H4 (cell line): Measurements from ENCODE around the gene GRIN2A. TPM values are rescaled to one million over a fixed set of nuclear protein-coding genes. Genes with fewer than 3 reads are reported as not detected.

Experiments used
- DNase-seq: peaks from one replicate; pipeline ENCODE4 v3.0.0-alpha.2; 2015; ENCODE audit warnings: low spot score
- total RNA-seq: library from RNA; depleted of rRNA; stranded (reverse); fragments of >200 nt; shearing (Covaris generic); gene quantifications from 2 replicates; pipeline ENCODE4 v1.2.3, GENCODE V29; 2014

The GRIN2A gene
- total RNA-seq, 1 experiment from 2014 or later: 0.17 TPM

DNA sequence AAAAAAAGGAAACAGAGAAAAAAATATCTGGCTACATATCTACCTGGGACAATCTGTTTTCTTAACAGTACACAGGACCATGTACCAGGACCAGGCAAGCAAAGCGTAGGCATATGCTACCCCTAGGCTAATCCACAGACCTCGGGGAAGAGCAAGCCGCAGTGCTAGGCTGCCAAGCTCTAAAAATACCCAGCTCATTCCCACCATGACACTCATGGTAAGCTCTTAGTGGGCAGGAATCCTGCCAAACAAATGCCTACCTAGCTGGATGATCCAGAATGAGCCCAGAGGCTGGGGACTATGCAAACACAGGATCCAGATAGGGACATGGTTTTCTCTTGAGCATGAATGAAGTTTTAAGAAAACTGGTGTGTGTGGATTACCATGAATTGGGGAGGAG lies 95.6 kb downstream of the GRIN2A start:
- no peak for DNase-seq

GRCh38 chr16:10085078-10085798 lies 97.0 kb downstream of the GRIN2A start:
- DNase-seq: no peak

DNA sequence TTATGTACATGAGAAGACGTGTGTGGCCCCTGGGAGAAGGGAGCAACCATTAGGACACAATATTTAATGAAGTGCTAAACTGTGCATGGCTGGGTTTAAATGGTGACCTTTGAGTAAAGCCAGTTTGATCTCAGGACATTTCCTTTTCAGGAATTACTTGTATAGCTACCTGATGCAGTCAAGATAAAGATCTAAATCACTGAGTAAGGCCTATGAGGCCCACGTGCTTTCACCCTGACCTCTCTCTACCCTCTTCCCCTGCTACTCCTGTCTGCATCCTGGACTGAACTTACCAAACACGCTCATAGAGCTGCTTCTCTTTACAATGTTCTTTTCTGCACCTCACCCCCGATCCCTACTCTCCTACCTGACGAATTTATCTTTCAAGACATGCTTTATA lies 98.9 kb downstream of the GRIN2A start:
- DNase-seq: no peak

DNA sequence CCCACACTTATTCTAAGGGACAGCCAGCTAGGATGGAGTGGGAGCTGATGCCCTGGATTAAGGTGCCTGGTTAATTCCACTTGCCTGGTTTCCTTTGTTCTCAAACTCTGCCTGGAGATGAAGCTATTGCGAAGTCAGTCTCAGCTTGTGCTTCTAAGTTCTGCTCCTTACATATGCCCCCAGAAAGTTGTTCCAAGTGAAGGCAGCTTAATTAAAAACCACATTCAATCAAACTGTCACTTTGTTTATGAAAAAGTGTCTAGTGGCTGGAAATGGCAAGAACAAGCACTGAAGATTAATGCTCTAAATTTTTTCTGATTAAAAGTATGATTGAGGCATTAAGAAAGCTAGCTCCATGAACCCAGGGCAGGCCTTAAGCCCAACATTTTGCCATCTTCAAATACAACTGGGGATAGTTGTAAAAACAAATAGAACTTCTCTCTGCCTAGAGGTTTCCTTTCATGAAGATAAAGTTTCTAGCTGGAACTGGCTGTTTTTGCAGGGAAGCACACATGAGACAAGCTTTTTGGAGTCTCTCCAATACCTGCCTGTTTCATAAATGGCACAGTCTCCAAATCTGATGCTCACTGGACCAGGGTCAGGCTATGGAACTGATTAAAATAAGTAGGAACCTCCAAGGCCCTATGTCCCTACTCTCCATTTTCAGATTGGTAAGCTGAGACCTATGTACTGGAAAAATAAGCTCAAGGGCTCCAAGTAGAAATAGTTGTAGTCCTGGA lies 100.9 kb downstream of the GRIN2A start:
- peak; percentile 57 for DNase-seq

- DNase-seq: peak; percentile 81
Observed at GRCh38 chr16:10080051-10080772, 102.0 kb downstream of the GRIN2A start.

GRCh38 chr16:10078541-10078949 lies 103.7 kb downstream of the GRIN2A start:
- DNase-seq: peak; percentile 29

- no peak for DNase-seq
Observed at GRCh38 chr16:10077861-10078260, 104.4 kb downstream of the GRIN2A start.

GRCh38 chr16:10076037-10076436 lies 106.2 kb downstream of the GRIN2A start:
- DNase-seq: no peak

- no peak for DNase-seq
Observed at GRCh38 chr16:10070591-10070990, 111.6 kb downstream of the GRIN2A start.

DNA sequence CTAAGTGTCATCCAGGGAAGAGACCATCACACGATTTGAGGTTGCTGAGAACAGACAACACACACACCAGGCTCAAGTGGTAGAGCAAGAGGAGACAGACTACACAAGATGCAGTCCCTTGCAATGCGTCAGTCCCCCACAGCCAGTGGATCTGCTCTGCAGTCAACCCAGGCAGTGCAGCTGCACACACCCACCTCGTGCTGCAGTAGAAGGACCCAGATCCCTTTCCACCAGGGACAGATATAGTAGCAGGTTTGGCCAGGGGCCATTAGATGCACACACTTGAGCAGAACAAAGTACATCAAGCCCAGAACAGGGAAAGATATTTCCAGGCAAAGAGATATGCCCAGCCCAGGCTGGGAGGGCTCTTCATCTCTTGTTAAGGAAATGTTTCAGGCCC lies 112.9 kb downstream of the GRIN2A start:
- DNase-seq: no peak

- no peak for DNase-seq
Observed at GRCh38 chr16:10067835-10068234, 114.4 kb downstream of the GRIN2A start.

DNA sequence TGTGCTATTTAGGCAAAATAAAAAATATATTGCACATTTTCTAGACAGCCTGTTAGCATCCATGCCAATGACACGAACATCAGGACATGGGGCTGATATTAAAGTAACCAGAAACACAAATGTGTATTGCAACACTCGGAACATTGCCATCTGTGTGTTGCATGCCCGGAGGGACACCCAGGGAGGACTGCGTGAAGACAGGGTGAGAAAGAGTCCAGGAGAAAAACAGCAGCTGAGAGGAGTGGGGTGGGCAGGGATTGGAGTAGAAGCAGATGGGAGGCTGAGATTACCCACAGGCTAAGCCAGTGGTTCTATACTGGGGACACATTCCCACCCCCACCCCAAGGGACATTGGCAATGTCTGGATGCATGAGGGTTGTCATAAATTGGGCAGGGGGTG lies 114.8 kb downstream of the GRIN2A start:
- DNase-seq: no peak

- DNase-seq: no peak
Observed at GRCh38 chr16:10065019-10065418, 117.2 kb downstream of the GRIN2A start.

DNA sequence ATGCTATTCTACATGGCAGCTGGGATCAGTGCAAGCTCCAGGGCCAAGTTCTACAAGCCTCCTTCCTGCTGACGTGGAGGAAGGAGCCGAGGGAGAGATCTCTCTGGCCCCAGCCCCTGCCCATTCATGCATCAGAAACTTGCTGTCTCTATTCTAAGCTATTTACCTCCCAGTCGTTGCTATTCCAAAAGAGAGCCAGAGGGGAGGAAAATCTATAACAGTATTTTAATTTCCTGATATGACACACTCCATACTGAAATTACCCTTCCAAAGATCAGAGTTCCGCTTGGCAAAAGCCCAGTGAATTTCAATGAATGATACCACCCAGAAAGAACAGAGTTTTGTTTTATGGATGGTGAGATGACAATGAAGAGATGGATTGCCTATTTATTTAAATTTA lies 133.4 kb downstream of the GRIN2A start:
- DNase-seq: no peak

DNA sequence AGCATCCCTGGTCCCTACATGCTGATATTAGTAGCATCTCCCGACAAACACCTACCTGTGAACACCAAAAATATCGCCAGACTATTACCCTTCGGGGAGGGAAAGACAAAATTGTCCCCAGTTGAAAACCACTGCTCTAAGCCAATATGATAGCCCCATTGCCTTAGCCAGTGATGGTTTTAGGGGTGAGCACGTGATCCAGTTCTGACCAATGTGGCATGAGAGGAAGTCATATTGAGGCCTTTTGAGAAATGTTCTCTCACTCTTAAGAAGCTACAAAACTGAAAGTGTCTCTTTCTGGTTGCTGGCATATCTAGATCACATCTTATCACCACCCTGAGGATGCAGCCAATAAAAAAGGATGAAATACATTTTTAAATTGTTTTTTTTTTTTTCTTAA lies 136.3 kb downstream of the GRIN2A start:
- no peak for DNase-seq

DNA sequence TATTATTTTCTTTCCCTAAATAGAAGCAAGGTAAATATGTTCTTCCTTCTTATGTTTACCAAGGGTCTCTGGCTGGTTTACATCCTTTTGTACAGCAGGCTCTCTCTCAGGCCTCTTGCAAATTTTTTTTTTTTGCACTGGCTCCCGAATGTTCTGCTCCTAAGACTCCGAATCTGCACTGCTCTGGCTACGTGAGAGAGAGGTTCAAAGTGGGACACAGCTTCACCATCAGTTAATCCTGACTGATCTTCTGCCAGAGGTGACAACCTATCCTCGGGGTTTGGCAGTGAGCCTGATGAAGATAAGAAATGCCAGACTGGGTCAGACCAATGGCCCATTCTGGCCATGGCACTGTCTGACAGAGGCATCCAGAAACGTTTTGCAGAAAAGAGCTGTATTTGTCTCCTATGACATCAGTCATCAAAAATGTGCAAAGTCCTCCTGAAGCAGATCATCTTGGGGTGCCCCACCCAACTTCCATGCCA lies 136.9 kb downstream of the GRIN2A start:
- DNase-seq: no peak

GRCh38 chr16:10040136-10041080 lies 141.8 kb downstream of the GRIN2A start:
- no peak for DNase-seq

- no peak for DNase-seq
Observed at GRCh38 chr16:10039220-10040096, 142.8 kb downstream of the GRIN2A start.

DNA sequence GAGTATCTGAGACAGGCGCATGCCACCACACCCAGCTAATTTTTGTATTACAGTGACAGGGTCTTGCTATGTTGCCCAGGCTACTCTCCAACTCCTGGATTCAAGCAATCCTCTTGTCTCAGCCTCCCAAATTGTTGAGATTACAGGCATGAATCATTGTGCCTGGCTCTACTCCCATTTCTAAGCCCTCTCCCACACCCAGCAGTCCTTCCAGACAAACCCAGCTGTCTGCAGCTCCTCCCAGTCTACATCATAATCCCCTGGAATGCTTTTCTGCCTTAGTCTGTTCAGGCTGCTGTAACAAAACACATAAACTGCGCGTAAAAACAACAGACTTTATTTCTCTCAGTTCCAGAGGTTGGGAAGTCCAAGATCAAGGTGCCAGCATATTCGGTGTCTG lies 144.5 kb downstream of the GRIN2A start:
- peak; percentile 29 for DNase-seq

DNA sequence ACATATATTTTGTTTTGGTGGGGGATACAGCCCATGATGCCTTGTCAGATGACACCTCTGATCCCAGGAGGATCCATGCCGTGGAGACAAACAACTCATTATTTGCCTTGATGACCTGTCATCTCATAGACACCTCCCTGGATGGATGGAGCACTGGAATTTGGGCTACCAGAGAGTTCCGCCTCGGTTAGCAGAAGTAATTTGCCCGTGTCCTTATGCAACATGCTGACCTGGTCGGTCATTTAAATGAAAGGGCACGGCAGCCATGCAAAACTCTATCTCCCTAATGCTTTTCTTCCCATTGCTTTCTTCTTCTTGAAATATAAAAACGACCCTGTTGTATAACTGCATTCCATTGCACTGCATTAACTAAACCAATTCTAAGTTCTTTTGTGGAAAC lies 145.3 kb downstream of the GRIN2A start:
- no peak for DNase-seq
